Prostate gland (tissue), 2 donors: ENCODE measurements around the gene LITAF. TPM values are rescaled to one million over a fixed set of nuclear protein-coding genes. Genes with fewer than 3 reads are reported as not detected.
"Not testable (repeated sequence)": the region's sequence is repeated elsewhere in the genome, so short reads cannot be mapped to it uniquely, and the experiment has no call there.

Experiments used
- DNase-seq: peaks from one replicate; pipeline ENCODE4 v3.0.0-alpha.2; 2019; ENCODE audit warnings: low spot score
- H3K27ac ChIP-seq, 2 donors: fragments of 200-600 bp; sonication (generic); 2 replicates each; pipeline ENCODE4 v1.5.1; 2017 to 2019
- H3K27me3 ChIP-seq: fragments of 200-600 bp; sonication (generic); replicated peaks from 2 replicates; pipeline ENCODE4 v1.5.1; 2019; ENCODE audit not compliant: insufficient read depth
- H3K36me3 ChIP-seq, 2 donors: fragments of 200-600 bp; sonication (generic); 1 replicate in 1 of 2; 2 replicates in 1 of 2; pipeline versions ENCODE4 v1.5.1 to v1.8.1; 2017 to 2019
- H3K4me1 ChIP-seq: fragments of 200-600 bp; sonication (generic); replicated peaks from 2 replicates; pipeline ENCODE4 v1.5.1; 2019
- H3K4me3 ChIP-seq, 2 donors: fragments of 200-600 bp; sonication (generic); 2 replicates each; pipeline ENCODE4 v1.5.1; 2017 to 2019
- H3K9me3 ChIP-seq: fragments of 200-600 bp; sonication (generic); 2 replicates; pipeline ENCODE4 v1.5.1; 2017
- CTCF ChIP-seq, 4 experiments: fragments of 200-600 bp in 2 of 4; fragments of 450-650 bp in 2 of 4; sonication (generic) in 2 of 4; IDR thresholded peaks; 1 replicate in 3 of 4; 2 replicates in 1 of 4; pipeline ENCODE4 v1.5.1; 2016 to 2019; ENCODE audit warnings: antibody characterized with exemption in 4 of 4, mild to moderate bottlenecking in 2 of 4, moderate library complexity in 2 of 4
- POLR2A ChIP-seq: fragments of 450-650 bp; IDR thresholded peaks from one replicate; pipeline ENCODE4 v1.6.1; 2016; ENCODE audit warnings: antibody characterized with exemption, mild to moderate bottlenecking
- POLR2AphosphoS5 ChIP-seq: sonication (generic); formaldehyde crosslinking; IDR thresholded peaks from one replicate; pipeline ENCODE4 v1.6.1; 2017; ENCODE audit warnings: antibody characterized with exemption
- WGBS: methylation state at CpG from one replicate; pipeline ENCODE4 v1.1.5; 2018; 5-methylcytosine and 5-hydroxymethylcytosine counted together
- intact Hi-C: fragments of 100-400 bp; cut with DNase I; formaldehyde crosslinking; loops from one replicate; pipeline ENCODE4 v1.14.2; 2022
- total RNA-seq, 2 donors: library from RNA; depleted of rRNA; stranded (reverse); fragments of >200 nt; gene quantifications; one replicate each; pipeline ENCODE4 v1.1.0, GENCODE V29; 2016

Gene LITAF
- total RNA-seq, 2 donors from 2014 or later, result 92.5 to 137 TPM

GRCh38 chr16:11562411-11562810 lies 24.3 kb downstream of the LITAF start:
- peak; percentile 42 for DNase-seq
- peak overlapping the region; percentile 62 to 67 for H3K27ac ChIP-seq
- no peaks in the 10 kb centered on the region for H3K9me3 ChIP-seq
- 43% methylated on average over 7 of the region's 7 CpGs for WGBS
- intact Hi-C loops, result no loop called here
- TF ChIP-seq POLR2A (no peak), CTCF (IDR thresholded peaks at IDR 0.05) (no peak), POLR2AphosphoS5 (peak; percentile 20)
- H3K4me1 ChIP-seq, result peaks cover 4% of the 10 kb centered on the region
- no peaks in the 10 kb centered on the region for H3K36me3 ChIP-seq
- no peaks in the 10 kb centered on the region for H3K27me3 ChIP-seq
- H3K4me3 ChIP-seq, result no peak overlapping the region

GRCh38 chr16:11561856-11562255 lies 24.9 kb downstream of the LITAF start:
- no peaks in the 10 kb centered on the region for H3K36me3 ChIP-seq
- WGBS, result 96% methylated on average over 3 of the region's 3 CpGs
- no peak for DNase-seq
- TF ChIP-seq POLR2AphosphoS5 (no peak), CTCF (IDR thresholded peaks at IDR 0.05) (no peak), POLR2A (no peak)
- no peaks in the 10 kb centered on the region for H3K9me3 ChIP-seq
- peak overlapping the region; percentile 62 to 67 for H3K27ac ChIP-seq
- no peak overlapping the region for H3K4me3 ChIP-seq
- no peaks in the 10 kb centered on the region for H3K27me3 ChIP-seq
- intact Hi-C loops, result no loop called here
- H3K4me1 ChIP-seq, result peaks cover 4% of the 10 kb centered on the region

GRCh38 chr16:11561454-11561805 lies 25.3 kb downstream of the LITAF start:
- no peak overlapping the region for H3K4me3 ChIP-seq
- no peaks in the 10 kb centered on the region for H3K9me3 ChIP-seq
- peaks cover 4% of the 10 kb centered on the region for H3K4me1 ChIP-seq
- intact Hi-C loops, result no loop called here
- peaks cover 0 to under 1% of the 10 kb centered on the region in 2 donors for H3K36me3 ChIP-seq
- no peak for DNase-seq
- H3K27ac ChIP-seq, result peak overlapping the region; percentile 62 to 67
- TF ChIP-seq POLR2AphosphoS5, result no peak
- no peak for TF ChIP-seq POLR2A
- no peak for TF ChIP-seq CTCF (IDR thresholded peaks at IDR 0.05)
- 54% methylated on average over 4 of the region's 4 CpGs for WGBS
- H3K27me3 ChIP-seq, result no peaks in the 10 kb centered on the region

- DNase-seq, result no peak
- intact Hi-C loops, result no loop called here
- no peak for TF ChIP-seq CTCF (IDR thresholded peaks at IDR 0.05)
- no peak for TF ChIP-seq POLR2A
- TF ChIP-seq POLR2AphosphoS5, result no peak
These were observed 25.8 kb downstream of the LITAF start for GRCh38 chr16:11560701-11561453.

GRCh38 chr16:11558308-11558823 lies 28.4 kb downstream of the LITAF start:
- H3K4me1 ChIP-seq, intact Hi-C loops, H3K9me3 ChIP-seq, H3K4me3 ChIP-seq, H3K27me3 ChIP-seq, DNase-seq: not testable (repeated sequence)
- H3K27ac ChIP-seq, result peak overlapping the region; percentile 44 to 56
- H3K36me3 ChIP-seq, result peaks cover 3 to 15% of the 10 kb centered on the region in 2 donors
- 89% methylated on average over 6 of the region's 6 CpGs for WGBS

More at GRCh38 chr16:11560701-11561453, 25.8 kb downstream of the LITAF start:
- Histone ChIP-seq H3K4me3 (no peak overlapping the region), H3K36me3 (peaks cover 0 to 6% of the 10 kb centered on the region in 2 donors), H3K9me3 (no peaks in the 10 kb centered on the region), H3K27ac (peak overlapping the region; percentile 62 to 67), H3K27me3 (no peaks in the 10 kb centered on the region), H3K4me1 (peaks cover 4% of the 10 kb centered on the region)
- 37% methylated on average over 21 of the region's 21 CpGs for WGBS
